SU-DHL-6 (cell line): ENCODE results near the gene IL20RB.

Source experiments
- H2AFZ ChIP-seq: fragments of 200-600 bp; sonication (generic); 2 replicates; pipeline ENCODE4 v1.6.1; 2014; ENCODE audit warnings: low read depth, mild to moderate bottlenecking, moderate library complexity, mixed read lengths, antibody characterized with exemption, low read length; ENCODE audit not compliant: severe bottlenecking
- H3F3A ChIP-seq: fragments of 200-600 bp; shearing (Covaris generic); 2 replicates; pipeline ENCODE4 v1.6.0; 2016; ENCODE audit warnings: antibody characterized with exemption, mild to moderate bottlenecking; ENCODE audit not compliant: insufficient read depth
- H3K27ac ChIP-seq: fragments of 200-600 bp; sonication (generic); 2 replicates; pipeline ENCODE4 v1.5.1; 2016; ENCODE audit warnings: low read depth, mild to moderate bottlenecking, low read length, moderate library complexity, mixed read lengths
- H3K27me3 ChIP-seq: fragments of 200-600 bp; sonication (generic), shearing (Covaris generic); 2 replicates; pipeline ENCODE4 v1.6.0; 2014; ENCODE audit warnings: mild to moderate bottlenecking, low read length
- H3K36me3 ChIP-seq: fragments of 200-600 bp; sonication (generic); 2 replicates; pipeline ENCODE4 v1.6.1; 2014; ENCODE audit warnings: mild to moderate bottlenecking, low read length, mixed read lengths
- H3K4me2 ChIP-seq: fragments of 300-600, 200-600 bp; shearing (Covaris generic), sonication (generic); 2 replicates; pipeline ENCODE4 v1.6.0; 2014; ENCODE audit warnings: low read length, low read depth, mild to moderate bottlenecking; ENCODE audit not compliant: poor library complexity, severe bottlenecking
- H3K4me3 ChIP-seq: fragments of 200-600 bp; sonication (generic); 2 replicates; pipeline ENCODE4 v1.5.1; 2014; ENCODE audit warnings: antibody characterized with exemption, low read length, mild to moderate bottlenecking, mixed read lengths; ENCODE audit not compliant: insufficient read depth, poor library complexity, severe bottlenecking
- H3K79me2 ChIP-seq: fragments of 200-600 bp; sonication (generic); 2 replicates; pipeline ENCODE4 v1.6.1; 2014; ENCODE audit warnings: mild to moderate bottlenecking, low read length, moderate library complexity; ENCODE audit not compliant: insufficient read depth
- H3K9ac ChIP-seq: fragments of 200-600 bp; sonication (generic); 2 replicates; pipeline ENCODE4 v1.7.0; 2014; ENCODE audit warnings: mild to moderate bottlenecking, low read length
- H3K9me2 ChIP-seq: fragments of 200-600 bp; sonication (generic); replicated peaks from 2 replicates; pipeline ENCODE4 v1.6.1; 2014; ENCODE audit warnings: low read length; ENCODE audit not compliant: insufficient read depth
- H3K9me3 ChIP-seq: fragments of 200-600 bp; sonication (generic); 2 replicates; pipeline ENCODE4 v1.6.1; 2014; ENCODE audit warnings: low read length, mixed read lengths; ENCODE audit not compliant: insufficient read depth
- H4K20me1 ChIP-seq: fragments of 200-600 bp; sonication (generic); 2 replicates; pipeline ENCODE4 v1.6.1; 2014; ENCODE audit warnings: low read depth, mild to moderate bottlenecking, antibody characterized with exemption, low read length, moderate library complexity, mixed read lengths
- EZH2phosphoT487 ChIP-seq: fragments of 200-600 bp; sonication (generic), shearing (Covaris generic); conservative IDR thresholded peaks from 2 replicates; pipeline ENCODE4 v1.6.1; 2018; ENCODE audit warnings: mild to moderate bottlenecking, antibody characterized with exemption, low read length, moderate library complexity, mixed read lengths
- TF ChIP-seq, protein P1 (sequence below): fragments of 200-600 bp; sonication (generic); IDR thresholded peaks from one replicate; pipeline ENCODE4 v1.5.1; 2017; ENCODE audit warnings: antibody characterized with exemption, mild to moderate bottlenecking, low read length, moderate library complexity; ENCODE audit not compliant: insufficient read depth, poor library complexity, severe bottlenecking

Gene IL20RB

DNA sequence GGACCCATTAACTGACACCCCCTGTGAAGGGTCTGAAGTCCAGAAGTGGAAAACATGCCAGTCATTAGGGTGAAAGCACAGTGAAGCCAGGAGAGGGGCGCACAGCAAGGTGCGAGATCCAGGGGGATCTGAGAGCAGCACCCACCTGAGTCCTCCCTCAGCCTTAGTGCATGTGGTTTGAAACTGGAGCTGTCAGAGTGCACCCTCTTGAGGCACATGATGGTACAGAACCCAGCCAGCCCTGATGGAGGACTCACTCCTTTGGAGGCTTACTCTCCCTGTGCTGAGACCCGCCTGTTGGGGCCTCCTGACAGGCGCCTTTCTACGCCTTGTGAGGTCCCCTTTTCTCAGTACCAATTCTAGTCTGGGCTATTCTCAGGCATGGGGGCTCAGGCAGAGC lies 77.8 kb downstream of the IL20RB start:
- Histone ChIP-seq H2AFZ (no peak overlapping the region), H3K27me3 (no peaks in the 10 kb centered on the region), H3F3A (no peaks in the 10 kb centered on the region), H3K27ac (no peak overlapping the region), H3K79me2 (no peaks in the 10 kb centered on the region), H3K9me3 (no peaks in the 10 kb centered on the region), H3K9ac (no peak overlapping the region), H3K4me2 (no peak overlapping the region), H4K20me1 (no peaks in the 10 kb centered on the region), H3K36me3 (no peaks in the 10 kb centered on the region), H3K4me3 (no peak overlapping the region), H3K9me2 (no peaks in the 10 kb centered on the region)
- no peak for TF ChIP-seq EZH2phosphoT487
- TF ChIP-seq, protein P1, sequence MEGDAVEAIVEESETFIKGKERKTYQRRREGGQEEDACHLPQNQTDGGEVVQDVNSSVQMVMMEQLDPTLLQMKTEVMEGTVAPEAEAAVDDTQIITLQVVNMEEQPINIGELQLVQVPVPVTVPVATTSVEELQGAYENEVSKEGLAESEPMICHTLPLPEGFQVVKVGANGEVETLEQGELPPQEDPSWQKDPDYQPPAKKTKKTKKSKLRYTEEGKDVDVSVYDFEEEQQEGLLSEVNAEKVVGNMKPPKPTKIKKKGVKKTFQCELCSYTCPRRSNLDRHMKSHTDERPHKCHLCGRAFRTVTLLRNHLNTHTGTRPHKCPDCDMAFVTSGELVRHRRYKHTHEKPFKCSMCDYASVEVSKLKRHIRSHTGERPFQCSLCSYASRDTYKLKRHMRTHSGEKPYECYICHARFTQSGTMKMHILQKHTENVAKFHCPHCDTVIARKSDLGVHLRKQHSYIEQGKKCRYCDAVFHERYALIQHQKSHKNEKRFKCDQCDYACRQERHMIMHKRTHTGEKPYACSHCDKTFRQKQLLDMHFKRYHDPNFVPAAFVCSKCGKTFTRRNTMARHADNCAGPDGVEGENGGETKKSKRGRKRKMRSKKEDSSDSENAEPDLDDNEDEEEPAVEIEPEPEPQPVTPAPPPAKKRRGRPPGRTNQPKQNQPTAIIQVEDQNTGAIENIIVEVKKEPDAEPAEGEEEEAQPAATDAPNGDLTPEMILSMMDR = no peak

DNA sequence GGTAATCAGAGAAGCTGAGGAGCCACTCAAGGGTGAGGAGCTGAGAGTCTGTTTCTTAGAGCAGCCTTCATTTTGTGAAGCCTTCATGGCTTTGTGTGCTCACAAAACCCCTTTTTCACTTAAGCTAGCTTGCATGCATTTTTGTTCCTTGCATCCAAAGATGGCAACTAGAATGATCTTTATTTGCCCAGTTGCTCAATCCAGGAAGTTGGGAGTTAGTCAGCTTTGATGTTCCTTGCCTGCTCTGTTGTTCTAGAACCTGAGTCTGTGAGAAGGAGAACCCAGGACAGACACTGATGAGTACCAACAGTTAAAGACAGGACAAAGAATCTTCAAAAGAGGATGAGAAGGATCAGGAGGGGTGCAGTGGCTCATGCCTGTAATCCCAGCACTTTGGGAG lies 81.8 kb downstream of the IL20RB start:
- Histone ChIP-seq H2AFZ (no peak overlapping the region), H3K36me3 (no peaks in the 10 kb centered on the region), H3K9me2 (no peaks in the 10 kb centered on the region), H3K4me3 (no peak overlapping the region), H3K9me3 (no peaks in the 10 kb centered on the region), H3F3A (no peaks in the 10 kb centered on the region), H3K27me3 (no peaks in the 10 kb centered on the region), H4K20me1 (no peaks in the 10 kb centered on the region), H3K9ac (no peak overlapping the region), H3K4me2 (no peak overlapping the region), H3K79me2 (no peaks in the 10 kb centered on the region), H3K27ac (no peak overlapping the region)
- TF ChIP-seq, protein P1 = no peak
- no peak for TF ChIP-seq EZH2phosphoT487

- no peaks in the 10 kb centered on the region for H3K27me3 ChIP-seq
- H4K20me1 ChIP-seq = no peaks in the 10 kb centered on the region
Measured at GRCh38 chr3:137041251-137041650, 83.5 kb downstream of the IL20RB start.

More at GRCh38 chr3:137041251-137041650, 83.5 kb downstream of the IL20RB start:
- no peak overlapping the region for H3K9ac ChIP-seq
- no peak overlapping the region for H3K27ac ChIP-seq
- no peak overlapping the region for H3K4me2 ChIP-seq
- no peaks in the 10 kb centered on the region for H3K36me3 ChIP-seq
- H3F3A ChIP-seq = no peaks in the 10 kb centered on the region
- no peaks in the 10 kb centered on the region for H3K79me2 ChIP-seq
- TF ChIP-seq, protein P1 = no peak
- TF ChIP-seq EZH2phosphoT487 = no peak
- H3K9me2 ChIP-seq = no peaks in the 10 kb centered on the region
- H3K4me3 ChIP-seq = no peak overlapping the region
- H3K9me3 ChIP-seq = no peaks in the 10 kb centered on the region
- no peak overlapping the region for H2AFZ ChIP-seq
